Neural crest cell (in vitro differentiated cells): ENCODE measurements around the gene TJP2. TPM values are rescaled to one million over a fixed set of nuclear protein-coding genes. Genes with fewer than 3 reads are reported as not detected.

Experiments
- DNase-seq: peaks from one replicate; pipeline ENCODE4 v3.0.0; 2021; ENCODE audit warnings: low read depth, mixed read lengths, low spot score
- H3K27ac Mint-ChIP-seq: one replicate; pipeline ENCODE4 v1.8.0; 2021; ENCODE audit warnings: mild to moderate bottlenecking, mixed read lengths; ENCODE audit not compliant: unreplicated experiment
- H3K27me3 Mint-ChIP-seq: 2 replicates; pipeline ENCODE4 v1.8.0; 2021; ENCODE audit warnings: low read depth, mild to moderate bottlenecking, mixed read lengths
- H3K36me3 Mint-ChIP-seq: 2 replicates; pipeline ENCODE4 v1.8.0; 2021; ENCODE audit warnings: low read depth, mild to moderate bottlenecking, mixed read lengths
- H3K4me1 Mint-ChIP-seq: 2 replicates; pipeline ENCODE4 v1.8.0; 2021; ENCODE audit warnings: mixed read lengths
- H3K4me3 Mint-ChIP-seq: one replicate; pipeline ENCODE4 v1.8.0; 2021; ENCODE audit warnings: mild to moderate bottlenecking, mixed read lengths
- H3K9me3 Mint-ChIP-seq: 2 replicates; pipeline ENCODE4 v1.8.0; 2021; ENCODE audit warnings: mixed read lengths
- total RNA-seq: library from RNA; stranded (reverse); gene quantifications from 2 replicates; pipeline ENCODE4 v1.2.1, GENCODE V29; 2021
- TF ChIP-seq, protein P1 (sequence below): fragments of 200-600 bp; sonication (generic); conservative IDR thresholded peaks from 2 replicates; pipeline ENCODE4 v1.5.0; 2021; ENCODE audit warnings: antibody characterized with exemption, mild to moderate bottlenecking

Gene TJP2
- total RNA-seq, 1 donor from 2014 or later, result 27.8 TPM

DNA sequence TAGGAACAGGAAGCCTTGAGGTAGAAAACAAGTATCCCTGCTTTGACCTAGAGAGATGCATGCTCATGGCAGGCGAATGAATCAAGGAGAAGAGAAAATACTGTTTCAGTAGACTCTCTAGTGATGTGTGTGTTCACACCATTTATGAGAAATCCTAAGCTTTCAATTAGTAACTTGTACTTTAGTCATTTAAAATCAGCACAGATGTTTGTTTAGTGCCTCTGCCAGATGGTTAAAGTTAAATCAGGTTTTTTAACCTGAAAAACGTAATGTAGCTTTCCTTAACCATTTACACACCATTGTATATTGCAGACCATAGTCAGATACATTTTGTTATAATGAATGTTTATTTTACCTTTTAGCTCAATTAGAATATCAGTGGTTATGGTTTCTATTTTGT is 5.0 kb downstream of the TJP2 start:
- Mint-ChIP-seq H3K27me3 (peaks cover 33% of the 10 kb centered on the region), H3K4me1 (peaks cover 16% of the 10 kb centered on the region), H3K27ac (no peak overlapping the region), H3K9me3 (no peaks in the 10 kb centered on the region), H3K36me3 (no peaks in the 10 kb centered on the region), H3K4me3 (no peak overlapping the region)
- TF ChIP-seq, protein P1, sequence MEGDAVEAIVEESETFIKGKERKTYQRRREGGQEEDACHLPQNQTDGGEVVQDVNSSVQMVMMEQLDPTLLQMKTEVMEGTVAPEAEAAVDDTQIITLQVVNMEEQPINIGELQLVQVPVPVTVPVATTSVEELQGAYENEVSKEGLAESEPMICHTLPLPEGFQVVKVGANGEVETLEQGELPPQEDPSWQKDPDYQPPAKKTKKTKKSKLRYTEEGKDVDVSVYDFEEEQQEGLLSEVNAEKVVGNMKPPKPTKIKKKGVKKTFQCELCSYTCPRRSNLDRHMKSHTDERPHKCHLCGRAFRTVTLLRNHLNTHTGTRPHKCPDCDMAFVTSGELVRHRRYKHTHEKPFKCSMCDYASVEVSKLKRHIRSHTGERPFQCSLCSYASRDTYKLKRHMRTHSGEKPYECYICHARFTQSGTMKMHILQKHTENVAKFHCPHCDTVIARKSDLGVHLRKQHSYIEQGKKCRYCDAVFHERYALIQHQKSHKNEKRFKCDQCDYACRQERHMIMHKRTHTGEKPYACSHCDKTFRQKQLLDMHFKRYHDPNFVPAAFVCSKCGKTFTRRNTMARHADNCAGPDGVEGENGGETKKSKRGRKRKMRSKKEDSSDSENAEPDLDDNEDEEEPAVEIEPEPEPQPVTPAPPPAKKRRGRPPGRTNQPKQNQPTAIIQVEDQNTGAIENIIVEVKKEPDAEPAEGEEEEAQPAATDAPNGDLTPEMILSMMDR, result no peak
- no peak for DNase-seq

DNA sequence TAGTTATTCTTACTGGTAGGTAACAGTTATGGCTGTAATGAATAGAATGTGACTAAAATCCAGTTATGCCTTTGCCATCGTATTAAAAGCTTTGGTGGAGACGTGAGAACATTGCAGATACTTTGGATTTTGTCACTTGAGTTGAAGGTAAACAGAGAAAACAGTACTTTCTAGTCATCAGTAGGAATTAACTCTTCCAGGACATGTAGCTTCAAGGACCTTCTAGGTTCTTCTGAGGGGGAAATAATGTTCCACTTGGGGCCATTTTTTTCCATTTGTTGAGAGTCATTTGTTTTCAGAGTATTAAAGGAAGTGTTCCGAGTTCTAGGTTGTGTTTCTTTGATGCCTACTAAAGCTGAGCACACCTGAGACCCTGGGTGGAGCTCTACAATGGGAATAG is 6.1 kb downstream of the TJP2 start:
- Mint-ChIP-seq H3K36me3 (no peaks in the 10 kb centered on the region), H3K4me1 (peaks cover 6% of the 10 kb centered on the region), H3K9me3 (no peaks in the 10 kb centered on the region), H3K4me3 (no peak overlapping the region), H3K27ac (no peak overlapping the region), H3K27me3 (peaks cover 22% of the 10 kb centered on the region)
- TF ChIP-seq, protein P1, result no peak
- DNase-seq, result no peak

DNA sequence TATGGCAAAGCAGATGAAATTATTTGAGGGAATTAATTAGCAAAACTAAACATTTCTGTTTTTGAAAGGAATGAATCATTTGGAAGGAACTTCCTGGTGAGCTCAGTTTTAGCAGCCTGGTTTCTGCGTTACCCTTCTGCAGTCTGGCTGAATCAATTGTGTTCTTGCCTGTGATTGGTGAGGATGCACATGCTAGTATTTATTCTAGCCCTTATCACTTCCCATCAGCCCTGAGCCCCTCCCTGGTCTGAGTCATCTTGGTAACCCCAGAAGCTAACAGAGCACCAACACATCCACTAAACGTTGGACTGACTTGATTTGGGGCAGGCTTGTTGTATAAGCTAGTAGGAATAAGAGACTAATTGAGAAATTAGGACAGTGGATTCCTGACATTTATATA is 6.6 kb downstream of the TJP2 start:
- Mint-ChIP-seq H3K4me3 (no peak overlapping the region), H3K4me1 (peaks cover 3% of the 10 kb centered on the region), H3K36me3 (no peaks in the 10 kb centered on the region), H3K9me3 (no peaks in the 10 kb centered on the region), H3K27me3 (peaks cover 17% of the 10 kb centered on the region), H3K27ac (no peak overlapping the region)
- no peak for DNase-seq
- TF ChIP-seq, protein P1, result no peak

DNA sequence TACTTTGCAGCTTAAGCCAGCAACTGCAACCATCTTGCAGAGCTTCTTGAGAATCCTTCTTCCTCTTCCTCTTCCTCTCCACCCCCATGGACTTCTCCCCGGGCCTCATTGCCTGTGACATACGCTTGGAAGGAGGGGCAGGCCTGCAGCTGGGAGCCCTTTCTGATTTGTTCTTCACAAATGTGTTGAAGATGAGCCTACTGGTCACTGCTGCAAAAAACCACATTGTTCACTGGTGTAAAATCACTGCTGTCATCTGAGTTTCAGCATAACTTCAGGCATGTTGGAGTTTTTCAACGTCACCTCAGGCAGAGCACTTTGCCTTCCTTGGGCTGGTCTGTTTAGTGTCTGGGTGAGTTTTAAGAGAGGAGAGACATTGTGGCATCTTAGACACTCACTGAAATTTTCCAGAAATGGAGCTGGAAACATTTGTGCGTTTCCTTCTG is 7.9 kb downstream of the TJP2 start:
- H3K9me3 Mint-ChIP-seq, result no peaks in the 10 kb centered on the region
- H3K4me3 Mint-ChIP-seq, result no peak overlapping the region
- TF ChIP-seq, protein P1, result no peak
- H3K27ac Mint-ChIP-seq, result no peak overlapping the region
- peaks cover 15% of the 10 kb centered on the region for H3K4me1 Mint-ChIP-seq
- DNase-seq, result no peak
- H3K36me3 Mint-ChIP-seq, result no peaks in the 10 kb centered on the region
- H3K27me3 Mint-ChIP-seq, result peaks cover 8% of the 10 kb centered on the region

DNA sequence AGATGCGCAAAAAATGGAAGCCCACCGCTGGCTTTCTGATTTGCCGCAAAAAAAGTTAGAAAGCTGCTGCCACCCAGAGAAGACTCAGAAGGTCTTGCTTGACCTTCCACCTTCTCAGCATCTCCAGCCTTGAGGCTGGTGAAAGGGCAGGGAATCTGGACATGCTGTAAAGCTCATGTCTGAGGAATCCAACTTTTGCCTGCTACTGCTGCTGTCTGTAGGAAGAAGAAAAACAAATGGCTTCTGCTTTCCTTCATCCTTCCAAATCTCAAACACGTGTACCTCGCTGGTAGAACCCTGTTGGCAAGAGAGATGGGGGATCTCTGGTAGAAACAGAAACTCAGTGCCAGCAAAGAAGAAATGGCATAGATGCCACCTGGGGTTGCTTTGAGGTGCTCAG is 10.2 kb downstream of the TJP2 start:
- H3K36me3 Mint-ChIP-seq, result no peaks in the 10 kb centered on the region
- no peak overlapping the region for H3K27ac Mint-ChIP-seq
- H3K27me3 Mint-ChIP-seq, result peaks cover 22% of the 10 kb centered on the region
- TF ChIP-seq, protein P1, result no peak
- H3K9me3 Mint-ChIP-seq, result no peaks in the 10 kb centered on the region
- H3K4me3 Mint-ChIP-seq, result no peak overlapping the region
- DNase-seq, result no peak
- peaks cover 20% of the 10 kb centered on the region for H3K4me1 Mint-ChIP-seq
